Activated naive CD8-positive, alpha-beta T cell treated with anti-CD3 and anti-CD28 coated beads for 36 hours (primary cell): ENCODE data around the gene PRAMEF5. TPM values are rescaled to one million over a fixed set of nuclear protein-coding genes. Genes with fewer than 3 reads are reported as not detected.

Experiments used
- total RNA-seq, 2 experiments: library from RNA; stranded (reverse); gene quantifications; one replicate each; pipeline ENCODE4 v1.2.3, GENCODE V29; 2021

PRAMEF5 gene
- total RNA-seq, 2 experiments from 2014 or later = not detected

Other genes with a start within 250 kb of the PRAMEF5 start
- not detected for gene PRAMEF27, start 197.6 kb upstream of the PRAMEF5 start, total RNA-seq
- gene HNRNPCL3, start 193.4 kb upstream of the PRAMEF5 start, total RNA-seq = not detected
- not detected for gene PRAMEF25, start 183.4 kb upstream of the PRAMEF5 start, total RNA-seq
- gene HNRNPCL2, start 137.3 kb upstream of the PRAMEF5 start, total RNA-seq = not detected
- gene PRAMEF26, start 98.2 kb upstream of the PRAMEF5 start, total RNA-seq = not detected
- not detected for gene HNRNPCL4, start 88.6 kb upstream of the PRAMEF5 start, total RNA-seq
- not detected for gene PRAMEF9, start 82.3 kb upstream of the PRAMEF5 start, total RNA-seq
- gene PRAMEF13, start 52.8 kb upstream of the PRAMEF5 start, total RNA-seq = not detected
- gene PRAMEF18, start 28.0 kb upstream of the PRAMEF5 start, total RNA-seq = not detected
- not detected for gene PRAMEF8, start 30.9 kb downstream of the PRAMEF5 start, total RNA-seq
- not detected for gene PRAMEF33, start 49.3 kb downstream of the PRAMEF5 start, total RNA-seq
- gene PRAMEF15, start 61.4 kb downstream of the PRAMEF5 start, total RNA-seq = not detected
- not detected for gene PRAMEF14, start 92.9 kb downstream of the PRAMEF5 start, total RNA-seq
- not detected for gene PRAMEF19, start 117.7 kb downstream of the PRAMEF5 start, total RNA-seq
- gene PRAMEF17, start 135.4 kb downstream of the PRAMEF5 start, total RNA-seq = not detected
- not detected for gene PRAMEF20, start 156.3 kb downstream of the PRAMEF5 start, total RNA-seq